Gastrocnemius medialis (tissue), 4 donors: ENCODE measurements around the gene CAV2.

ENCODE experiments used
- CTCF ChIP-seq, 5 experiments: fragments of 450-650 bp in 3 of 5; fragments of 200-600 bp in 2 of 5; sonication (generic) in 2 of 5; IDR thresholded peaks in 4 of 5; conservative IDR thresholded peaks in 1 of 5; 1 replicate in 4 of 5; 2 replicates in 1 of 5; pipeline ENCODE4 v1.5.1; 2016 to 2019; ENCODE audit warnings: antibody characterized with exemption in 5 of 5, mild to moderate bottlenecking in 3 of 5, moderate library complexity in 3 of 5
- POLR2A ChIP-seq, 2 donors: fragments of 450-650 bp; IDR thresholded peaks; one replicate each; pipeline ENCODE4 v1.6.1; 2017; ENCODE audit warnings: antibody characterized with exemption in 2 of 2, mild to moderate bottlenecking in 2 of 2, moderate library complexity in 2 of 2

DNA sequence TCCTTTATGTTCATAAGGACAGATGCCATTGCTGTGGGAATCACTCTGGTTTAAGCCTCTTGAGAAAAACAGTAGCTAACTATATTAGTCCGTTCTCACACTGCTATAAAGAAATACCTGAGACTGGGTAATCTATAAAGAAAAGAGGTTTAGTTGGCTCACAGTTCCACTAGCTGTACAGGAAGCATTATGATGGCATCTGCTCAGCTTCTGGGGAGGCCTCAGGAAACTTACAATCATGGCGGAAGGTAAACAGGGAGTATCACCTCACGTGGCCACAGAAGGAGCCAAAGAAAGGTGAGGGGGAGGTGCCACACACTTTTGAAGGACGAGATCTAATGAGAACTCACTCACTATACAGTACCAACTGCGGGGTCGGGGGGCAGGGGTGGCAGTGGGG lies 2.9 kb upstream of the CAV2 start:
- TF ChIP-seq CTCF (IDR thresholded peaks at IDR 0.05 in 4 of 5, conservative IDR thresholded peaks at IDR 0.05 in 1 of 5) (no peak), POLR2A (IDR thresholded peaks at IDR 0.05) (no peak)
